Measurements from ENCODE around the gene AKNAD1.

Gene AKNAD1

DNA sequence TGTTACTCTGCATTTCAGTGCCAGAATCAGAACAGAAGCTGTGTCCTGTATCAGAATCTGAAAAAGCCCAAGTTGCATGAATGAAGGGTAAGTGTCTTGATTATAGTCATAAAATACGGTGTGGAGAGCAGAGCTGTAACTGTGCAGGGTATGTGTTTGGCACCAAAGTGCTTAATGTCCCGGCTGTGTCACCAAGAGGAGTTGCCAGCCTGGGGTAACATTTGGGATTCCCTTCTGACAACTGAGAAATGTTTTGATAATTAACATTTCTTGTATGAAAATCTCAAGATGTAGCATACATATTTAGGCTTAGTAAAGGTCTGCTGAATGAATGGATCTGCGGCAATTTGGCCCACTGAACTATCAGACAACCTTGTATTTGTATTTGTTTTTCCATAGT, 33.3 kb downstream of the AKNAD1 start:
- TF ChIP-seq MYC (IDR thresholded peaks at IDR 0.05; ENCODE audit: low read depth, low read length) (no peak), CTCF (IDR thresholded peaks at IDR 0.05; ENCODE audit: low read depth, low read length) (no peak), POLR2A (IDR thresholded peaks at IDR 0.05; ENCODE audit: extremely low read depth, insufficient read length) (no peak)
- TF ChIP-seq, protein P1, sequence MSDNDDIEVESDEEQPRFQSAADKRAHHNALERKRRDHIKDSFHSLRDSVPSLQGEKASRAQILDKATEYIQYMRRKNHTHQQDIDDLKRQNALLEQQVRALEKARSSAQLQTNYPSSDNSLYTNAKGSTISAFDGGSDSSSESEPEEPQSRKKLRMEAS (IDR thresholded peaks at IDR 0.05; ENCODE audit: low read depth, low read length): no peak
- DNase-seq (ENCODE audit: low read depth): no peak
- H3K4me3 ChIP-seq (ENCODE audit: low read depth, low read length): no peak overlapping the region

- TF ChIP-seq CTCF (IDR thresholded peaks at IDR 0.05; ENCODE audit: low read depth, low read length) (no peak), MYC (IDR thresholded peaks at IDR 0.05; ENCODE audit: low read depth, low read length) (no peak), POLR2A (IDR thresholded peaks at IDR 0.05; ENCODE audit: extremely low read depth, insufficient read length) (no peak)
- TF ChIP-seq, protein P1 (IDR thresholded peaks at IDR 0.05; ENCODE audit: low read depth, low read length): no peak
- no peak for DNase-seq (ENCODE audit: low read depth)
- H3K4me3 ChIP-seq (ENCODE audit: low read depth, low read length): no peak overlapping the region
Measured at GRCh38 chr1:108819878-108820277, 37.0 kb downstream of the AKNAD1 start.

DNA sequence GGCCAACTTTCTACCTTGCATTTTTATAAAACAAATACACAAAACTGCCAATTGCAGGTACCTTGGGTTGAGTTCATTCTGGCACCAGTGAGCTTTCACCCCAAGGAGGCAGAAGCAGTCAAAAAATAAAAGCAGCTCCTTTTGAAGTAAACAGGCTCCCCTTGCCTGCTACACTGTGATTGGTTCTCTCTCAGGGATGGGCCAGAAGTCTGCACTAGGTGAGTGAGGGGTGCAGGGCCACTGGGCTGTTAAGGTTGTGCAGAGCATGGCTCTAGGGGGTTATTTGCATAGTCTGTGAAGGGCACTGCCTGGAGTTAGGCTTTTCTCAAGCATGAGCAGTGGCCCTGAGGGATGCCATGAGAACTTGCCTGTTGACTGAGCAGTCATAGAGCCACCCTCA, 39.1 kb downstream of the AKNAD1 start:
- TF ChIP-seq CTCF (IDR thresholded peaks at IDR 0.05; ENCODE audit: low read depth, low read length) (no peak), POLR2A (IDR thresholded peaks at IDR 0.05; ENCODE audit: extremely low read depth, insufficient read length) (no peak), MYC (IDR thresholded peaks at IDR 0.05; ENCODE audit: low read depth, low read length) (no peak)
- TF ChIP-seq, protein P1 (IDR thresholded peaks at IDR 0.05; ENCODE audit: low read depth, low read length): no peak
- no peak overlapping the region for H3K4me3 ChIP-seq (ENCODE audit: low read depth, low read length)
- DNase-seq (ENCODE audit: low read depth): no peak

DNA sequence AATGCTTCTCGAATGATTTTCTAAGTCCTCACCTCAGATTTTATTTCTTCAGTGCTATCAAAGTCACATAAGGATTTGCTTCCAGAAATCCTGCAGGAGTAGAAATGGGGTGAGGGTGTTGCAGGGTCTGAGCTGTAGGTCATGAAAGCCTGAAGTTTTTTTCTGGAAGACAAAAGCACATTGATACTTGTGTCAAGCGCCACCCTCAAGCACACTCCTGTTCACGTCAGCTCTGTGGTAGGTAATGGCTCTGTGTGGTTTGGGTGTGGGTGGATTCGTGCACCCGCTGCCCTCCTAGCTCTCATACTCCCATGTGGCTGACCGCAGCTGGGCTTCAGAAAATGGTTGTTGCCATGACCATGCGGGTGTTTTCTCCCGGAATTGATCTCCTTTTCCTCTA, 39.9 kb downstream of the AKNAD1 start:
- no peak overlapping the region for H3K4me3 ChIP-seq (ENCODE audit: low read depth, low read length)
- no peak for DNase-seq (ENCODE audit: low read depth)
- TF ChIP-seq CTCF (IDR thresholded peaks at IDR 0.05; ENCODE audit: low read depth, low read length): no peak
- no peak for TF ChIP-seq MYC (IDR thresholded peaks at IDR 0.05; ENCODE audit: low read depth, low read length)
- no peak for TF ChIP-seq POLR2A (IDR thresholded peaks at IDR 0.05; ENCODE audit: extremely low read depth, insufficient read length)
- TF ChIP-seq, protein P1 (IDR thresholded peaks at IDR 0.05; ENCODE audit: low read depth, low read length): no peak

GRCh38 chr1:108816049-108816893, 40.6 kb downstream of the AKNAD1 start:
- no peak overlapping the region for H3K4me3 ChIP-seq (ENCODE audit: low read depth, low read length)
- DNase-seq (ENCODE audit: low read depth): no peak
- TF ChIP-seq, protein P1 (IDR thresholded peaks at IDR 0.05; ENCODE audit: low read depth, low read length): peak; percentile 14; the same call in 1 of the 2 replicates
- TF ChIP-seq MYC (IDR thresholded peaks at IDR 0.05; ENCODE audit: low read depth, low read length): no peak

DNA sequence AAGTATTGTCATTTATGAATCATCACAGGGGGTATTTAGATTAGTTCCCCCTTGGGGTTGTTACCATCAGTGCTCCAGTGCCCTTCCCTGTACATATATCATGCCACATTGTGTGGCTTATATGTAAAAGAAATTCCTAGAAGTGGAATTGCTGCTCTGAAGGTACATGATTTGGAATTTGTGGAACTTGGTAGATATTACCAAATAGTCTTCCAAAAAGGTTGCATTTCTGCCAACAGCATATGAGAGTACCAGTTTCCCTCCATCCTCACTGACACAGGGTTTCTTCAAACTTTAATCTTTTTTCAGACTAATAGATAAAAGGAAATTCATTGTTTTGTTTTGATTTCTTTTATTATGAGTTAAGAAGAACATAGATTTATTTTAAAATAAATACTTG, 41.3 kb downstream of the AKNAD1 start:
- H3K4me3 ChIP-seq (ENCODE audit: low read depth, low read length): no peak overlapping the region
- TF ChIP-seq MYC (IDR thresholded peaks at IDR 0.05; ENCODE audit: low read depth, low read length): no peak
- TF ChIP-seq, protein P1 (IDR thresholded peaks at IDR 0.05; ENCODE audit: low read depth, low read length): no peak
- no peak for TF ChIP-seq POLR2A (IDR thresholded peaks at IDR 0.05; ENCODE audit: extremely low read depth, insufficient read length)
- no peak for TF ChIP-seq CTCF (IDR thresholded peaks at IDR 0.05; ENCODE audit: low read depth, low read length)
- DNase-seq (ENCODE audit: low read depth): no peak
